Progenitor cell of endocrine pancreas (in vitro differentiated cells): ENCODE measurements around the gene USP49. TPM values are rescaled to one million over a fixed set of nuclear protein-coding genes. Genes with fewer than 3 reads are reported as not detected.

Source experiments
- DNase-seq: peaks from one replicate; pipeline ENCODE4 v3.0.0; 2021; ENCODE audit warnings: low spot score; ENCODE audit not compliant: unreplicated experiment
- H3K27ac Mint-ChIP-seq: 2 replicates; pipeline ENCODE4 v1.8.0; 2021; ENCODE audit warnings: mild to moderate bottlenecking, moderate library complexity, mixed read lengths
- H3K27me3 Mint-ChIP-seq: 2 replicates; pipeline ENCODE4 v1.8.0; 2021; ENCODE audit warnings: mixed read lengths
- H3K36me3 Mint-ChIP-seq: 2 replicates; pipeline ENCODE4 v1.8.0; 2022; ENCODE audit warnings: mixed read lengths; ENCODE audit not compliant: insufficient read depth
- H3K4me1 Mint-ChIP-seq: 2 replicates; pipeline ENCODE4 v1.8.0; 2021; ENCODE audit warnings: low read depth, mixed read lengths
- H3K4me3 Mint-ChIP-seq: 2 replicates; pipeline ENCODE4 v1.8.0; 2021; ENCODE audit warnings: low read depth, mild to moderate bottlenecking, moderate library complexity, mixed read lengths
- H3K9me3 Mint-ChIP-seq: 2 replicates; pipeline ENCODE4 v1.8.0; 2021; ENCODE audit warnings: low read depth, mixed read lengths
- CTCF ChIP-seq: fragments of 200-600 bp; sonication (generic); IDR thresholded peaks from one replicate; pipeline ENCODE4 v1.5.0; 2021; ENCODE audit warnings: antibody characterized with exemption, mild to moderate bottlenecking; ENCODE audit not compliant: unreplicated experiment
- total RNA-seq: library from RNA; stranded (reverse); gene quantifications from 2 replicates; pipeline ENCODE4 v1.2.1, GENCODE V29; 2021

The USP49 gene
- total RNA-seq, 1 donor from 2014 or later = 19.4 TPM

DNA sequence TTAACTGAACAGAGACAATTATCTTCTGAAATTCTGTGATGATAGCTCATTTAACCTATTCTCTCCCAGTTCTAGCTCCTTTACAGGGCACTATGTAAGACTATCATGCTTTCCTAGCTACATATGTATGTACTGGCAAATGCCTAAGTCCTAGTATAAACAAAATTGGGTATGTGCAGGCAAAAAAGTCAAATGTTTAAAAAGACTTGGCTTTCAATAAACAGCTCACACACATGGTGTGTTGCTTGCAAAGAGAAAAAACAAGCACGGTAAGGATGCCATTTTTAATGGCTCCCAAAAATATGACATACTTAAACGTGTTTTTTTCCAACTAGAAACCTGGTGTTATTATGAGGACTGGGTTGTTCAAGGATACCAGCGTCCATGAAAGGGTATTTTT lies 62.9 kb downstream of the USP49 start:
- H3K27ac Mint-ChIP-seq = no peak overlapping the region
- no peak for TF ChIP-seq CTCF
- H3K4me1 Mint-ChIP-seq = no peaks in the 10 kb centered on the region
- peaks cover 6% of the 10 kb centered on the region for H3K36me3 Mint-ChIP-seq
- H3K9me3 Mint-ChIP-seq = no peaks in the 10 kb centered on the region
- H3K27me3 Mint-ChIP-seq = no peaks in the 10 kb centered on the region
- no peak overlapping the region for H3K4me3 Mint-ChIP-seq
- DNase-seq = no peak

GRCh38 chr6:41826343-41827022 lies 68.7 kb downstream of the USP49 start:
- no peak for TF ChIP-seq CTCF
- Mint-ChIP-seq H3K9me3 (no peaks in the 10 kb centered on the region), H3K36me3 (peaks cover under 1% of the 10 kb centered on the region), H3K4me3 (no peak overlapping the region), H3K27me3 (no peaks in the 10 kb centered on the region), H3K4me1 (no peaks in the 10 kb centered on the region), H3K27ac (no peak overlapping the region)
- DNase-seq = no peak

DNA sequence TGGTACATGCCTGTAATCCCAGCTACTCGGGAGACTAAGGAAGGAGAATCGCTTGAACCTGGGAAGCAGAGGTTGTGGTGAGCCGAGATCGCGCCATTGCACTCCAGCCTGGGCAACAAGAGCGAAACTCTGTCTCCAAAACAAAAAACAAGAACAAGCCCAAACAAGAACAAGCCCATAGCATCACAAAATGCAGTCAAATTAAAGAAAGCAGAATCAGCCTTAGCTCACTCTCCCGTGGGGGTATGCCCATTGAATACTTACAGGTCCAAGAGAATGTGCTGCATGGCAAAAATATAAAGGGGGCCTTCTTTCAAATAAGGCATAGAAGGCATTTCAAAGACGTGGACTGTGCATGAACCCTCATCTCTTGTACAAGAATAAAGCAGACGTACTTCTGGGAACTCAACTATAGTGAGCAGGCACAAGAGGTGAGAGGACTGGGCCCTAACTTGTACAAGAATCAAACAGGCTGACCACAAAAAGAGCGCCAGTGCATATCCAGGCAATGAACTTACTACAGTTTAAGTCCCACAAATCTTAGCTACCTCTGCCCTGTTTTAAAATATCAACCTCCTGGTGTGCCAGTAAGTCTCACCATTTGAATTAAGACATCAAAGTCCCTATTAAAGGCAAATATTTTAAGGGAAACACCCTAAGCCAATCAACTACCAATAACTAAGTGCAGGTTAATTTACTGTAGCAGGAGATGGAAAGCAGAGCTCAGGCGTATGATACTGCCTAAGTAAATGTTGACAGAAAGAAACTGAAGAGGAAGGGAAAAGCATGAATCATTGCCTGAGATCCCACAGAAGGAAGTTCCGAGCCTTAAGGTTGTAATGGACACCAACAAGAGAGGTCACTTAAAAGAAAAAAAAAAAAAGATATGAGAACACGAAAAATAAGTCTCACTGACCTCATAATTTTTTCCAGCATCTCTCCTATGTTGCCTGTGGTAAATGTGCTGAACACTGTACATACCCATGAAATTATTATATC lies 70.3 kb downstream of the USP49 start:
- H3K4me1 Mint-ChIP-seq = no peaks in the 10 kb centered on the region
- no peak for TF ChIP-seq CTCF
- H3K27me3 Mint-ChIP-seq = no peaks in the 10 kb centered on the region
- H3K27ac Mint-ChIP-seq = no peak overlapping the region
- DNase-seq = no peak
- no peaks in the 10 kb centered on the region for H3K9me3 Mint-ChIP-seq
- H3K4me3 Mint-ChIP-seq = no peak overlapping the region
- no peaks in the 10 kb centered on the region for H3K36me3 Mint-ChIP-seq

GRCh38 chr6:41823178-41823577 lies 72.0 kb downstream of the USP49 start:
- no peak for TF ChIP-seq CTCF
- no peaks in the 10 kb centered on the region for H3K36me3 Mint-ChIP-seq
- no peak for DNase-seq
- H3K27ac Mint-ChIP-seq = no peak overlapping the region
- H3K9me3 Mint-ChIP-seq = no peaks in the 10 kb centered on the region
- no peaks in the 10 kb centered on the region for H3K27me3 Mint-ChIP-seq
- no peaks in the 10 kb centered on the region for H3K4me1 Mint-ChIP-seq
- H3K4me3 Mint-ChIP-seq = no peak overlapping the region

DNA sequence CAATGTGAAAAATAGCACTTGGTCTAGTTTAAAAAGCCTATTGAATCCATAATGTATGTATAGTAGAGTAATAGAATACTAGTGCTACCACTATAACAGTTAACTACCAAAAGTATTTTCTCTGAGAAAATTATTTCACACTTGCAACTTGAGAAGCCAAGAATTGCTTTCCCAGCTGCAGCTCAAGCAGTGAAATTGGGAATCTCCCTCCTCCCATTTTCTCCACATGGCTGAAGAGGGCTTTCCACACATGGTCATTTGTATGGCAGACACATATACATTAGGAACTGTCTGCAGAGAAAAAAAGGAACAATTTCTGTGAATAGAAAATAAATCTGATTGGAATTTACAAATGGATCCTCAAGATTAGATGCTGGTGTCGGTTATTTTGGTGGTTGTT lies 73.2 kb downstream of the USP49 start:
- H3K9me3 Mint-ChIP-seq = no peaks in the 10 kb centered on the region
- H3K4me3 Mint-ChIP-seq = no peak overlapping the region
- no peaks in the 10 kb centered on the region for H3K27me3 Mint-ChIP-seq
- H3K4me1 Mint-ChIP-seq = no peaks in the 10 kb centered on the region
- H3K36me3 Mint-ChIP-seq = no peaks in the 10 kb centered on the region
- no peak overlapping the region for H3K27ac Mint-ChIP-seq
- DNase-seq = no peak
- TF ChIP-seq CTCF = no peak
